ENCODE measurements around the gene GM2A. TPM values are rescaled to one million over a fixed set of nuclear protein-coding genes. Genes with fewer than 3 reads are reported as not detected.

Gene GM2A
- total RNA-seq (2022) (27.6 and 28.0 TPM in 2 replicates), Bru-seq, nascent RNA (percentile 57 among the genes with signal in this experiment), BruChase-seq, experiment 1, labeled RNA remaining after a 2-hour chase (percentile 69 among the genes with signal in this experiment), BruChase-seq, experiment 2, labeled RNA remaining after a 6-hour chase (percentile 87 among the genes with signal in this experiment)
- long read RNA-seq, transcript GM2A-201 (4 exons, 3,896 nt), result major isoform, 25 of 28 reads
- long read RNA-seq, partial matches to known transcripts, result 1 of 28 reads
- long read RNA-seq, other reads (novel, unspliced or antisense), result 2 of 28 reads

DNA sequence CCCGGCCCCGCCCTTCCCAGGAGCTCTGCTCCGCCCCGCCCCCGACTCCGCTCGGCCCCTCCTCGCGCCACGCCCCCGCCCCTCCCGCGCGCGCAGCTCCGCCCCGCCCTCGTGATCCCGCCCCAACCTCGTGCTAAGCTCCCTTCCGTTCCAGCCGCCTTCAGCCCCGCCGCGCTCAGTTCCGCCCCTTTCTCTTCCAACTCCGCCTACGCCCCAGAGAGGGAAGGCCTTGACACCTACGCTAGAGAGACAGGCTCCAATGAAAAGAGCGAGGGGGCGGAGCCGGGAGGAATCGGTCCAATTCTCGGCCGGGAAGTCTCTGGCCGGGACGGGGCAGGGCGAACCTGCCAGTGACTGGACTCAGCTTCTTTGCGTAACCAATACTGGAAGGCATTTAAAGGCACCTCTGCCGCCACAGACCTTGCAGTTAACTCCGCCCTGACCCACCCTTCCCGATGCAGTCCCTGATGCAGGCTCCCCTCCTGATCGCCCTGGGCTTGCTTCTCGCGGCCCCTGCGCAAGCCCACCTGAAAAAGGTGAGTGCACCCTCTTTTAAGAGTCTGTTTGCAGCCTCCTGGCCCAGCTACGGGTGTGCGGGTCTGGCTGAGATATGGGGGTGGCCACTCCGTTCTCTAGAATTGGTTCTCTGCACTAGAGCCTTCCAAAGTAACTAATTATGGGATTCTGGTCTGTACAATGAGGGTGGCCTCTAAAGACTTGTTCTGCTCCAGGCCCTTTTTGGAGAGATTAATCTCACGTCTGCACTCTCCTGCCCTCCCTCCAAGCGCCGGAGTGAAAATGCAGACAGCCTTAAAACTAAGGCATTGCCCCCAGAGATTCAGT lies at the start of gene GM2A:
Gene GM2A, plus strand, starts transcription at position 424 of the 843 bp plus-strand sequence. Its CDS starts 32 bp downstream, at position 456.
- TSS peak; percentile 79 for BruUV-seq (replicated peaks)
- peak within 1 kb of the TSS; percentile 76 for H3K4me3 Mint-ChIP-seq (ENCODE audit: unreplicated experiment)
- ChIA-PET POLR2A (interaction anchor here (0.6 to 1.2 kb wide), 11 partner anchors 21 to 519 kb away, joined by 3 to 17 read pairs (median 4); partner anchors contain the start of genes CCDC69, DCTN4, GPX3 and SLC36A1), CTCF (interaction anchor here (0.5 to 1.8 kb wide), 16 partner anchors 14 to 1878 kb away, joined by 3 to 19 read pairs (median 6); partner anchors contain the start of genes RBM22 and SLC36A1)
- peaks cover 11% of the 10 kb centered on the region for H3K36me3 Mint-ChIP-seq (ENCODE audit: insufficient read depth, unreplicated experiment)
- H3K9me3 Mint-ChIP-seq (ENCODE audit: unreplicated experiment), result no peaks in the 10 kb centered on the region
- Histone ChIP-seq H3K4me1 (peaks cover 16% of the 10 kb centered on the region), H3K27me3 (replicated peaks; ENCODE audit: control insufficient read depth, insufficient read depth, low read length) (no peaks in the 10 kb centered on the region), H3K36me3 (ENCODE audit: control insufficient read depth, insufficient read depth, low read length) (no peaks in the 10 kb centered on the region), H3K9me3 (no peaks in the 10 kb centered on the region), H3K4me3 (ENCODE audit: low read depth, low read length) (peak within 1 kb of the TSS; percentile 76)
- H3K27ac Mint-ChIP-seq (ENCODE audit: unreplicated experiment), result peak within 1 kb of the TSS; percentile 50
- peak; percentile 99 to 100 for DNase-seq
- TF ChIP-seq, protein P1, sequence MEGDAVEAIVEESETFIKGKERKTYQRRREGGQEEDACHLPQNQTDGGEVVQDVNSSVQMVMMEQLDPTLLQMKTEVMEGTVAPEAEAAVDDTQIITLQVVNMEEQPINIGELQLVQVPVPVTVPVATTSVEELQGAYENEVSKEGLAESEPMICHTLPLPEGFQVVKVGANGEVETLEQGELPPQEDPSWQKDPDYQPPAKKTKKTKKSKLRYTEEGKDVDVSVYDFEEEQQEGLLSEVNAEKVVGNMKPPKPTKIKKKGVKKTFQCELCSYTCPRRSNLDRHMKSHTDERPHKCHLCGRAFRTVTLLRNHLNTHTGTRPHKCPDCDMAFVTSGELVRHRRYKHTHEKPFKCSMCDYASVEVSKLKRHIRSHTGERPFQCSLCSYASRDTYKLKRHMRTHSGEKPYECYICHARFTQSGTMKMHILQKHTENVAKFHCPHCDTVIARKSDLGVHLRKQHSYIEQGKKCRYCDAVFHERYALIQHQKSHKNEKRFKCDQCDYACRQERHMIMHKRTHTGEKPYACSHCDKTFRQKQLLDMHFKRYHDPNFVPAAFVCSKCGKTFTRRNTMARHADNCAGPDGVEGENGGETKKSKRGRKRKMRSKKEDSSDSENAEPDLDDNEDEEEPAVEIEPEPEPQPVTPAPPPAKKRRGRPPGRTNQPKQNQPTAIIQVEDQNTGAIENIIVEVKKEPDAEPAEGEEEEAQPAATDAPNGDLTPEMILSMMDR (IDR thresholded peaks at IDR 0.05; ENCODE audit: insufficient read depth in 1 of 2, low read depth in 1 of 2, low read length in 1 of 2, severe bottlenecking in 1 of 2, unreplicated experiment in 1 of 2), result no peak
- no peaks in the 10 kb centered on the region for H3K27me3 Mint-ChIP-seq (ENCODE audit: insufficient read depth, unreplicated experiment)
- intact Hi-C loops (cut with micrococcal nuclease; ENCODE audit: unreplicated experiment), result loop anchor here (1.0 to 5.0 kb wide), 3 partner anchors 45 to 519 kb away; partner anchors contain the start of gene G3BP1
- H3K4me1 Mint-ChIP-seq (ENCODE audit: low read depth, unreplicated experiment), result peaks cover 23% of the 10 kb centered on the region

DNA sequence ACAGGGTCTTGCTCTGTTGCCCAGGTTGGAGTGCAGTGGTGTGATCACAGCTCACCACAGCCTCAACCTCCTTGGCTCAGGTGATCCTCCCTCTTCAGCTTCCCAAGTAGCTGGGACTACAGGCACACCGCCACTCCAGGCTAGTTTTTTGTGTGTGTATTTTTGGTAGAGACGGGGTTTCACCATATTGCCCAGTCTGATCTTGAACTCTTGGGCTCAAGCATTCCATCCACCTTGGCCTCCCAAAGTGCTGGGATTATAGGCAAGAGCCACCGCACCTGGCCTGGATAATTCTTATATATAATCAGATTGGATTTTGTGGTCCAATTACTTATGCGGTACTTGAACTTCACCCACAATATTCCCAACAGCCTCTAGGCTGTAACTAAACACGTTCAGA lies 48.9 kb upstream of the GM2A start:
- no peak overlapping the region for H3K27ac Mint-ChIP-seq (ENCODE audit: unreplicated experiment)
- H3K27me3 Mint-ChIP-seq (ENCODE audit: insufficient read depth, unreplicated experiment), result no peaks in the 10 kb centered on the region
- H3K36me3 Mint-ChIP-seq (ENCODE audit: insufficient read depth, unreplicated experiment), result no peaks in the 10 kb centered on the region
- Histone ChIP-seq H3K4me3 (ENCODE audit: low read depth, low read length) (no peak overlapping the region), H3K4me1 (no peaks in the 10 kb centered on the region), H3K27me3 (replicated peaks; ENCODE audit: control insufficient read depth, insufficient read depth, low read length) (no peaks in the 10 kb centered on the region), H3K9me3 (no peaks in the 10 kb centered on the region), H3K36me3 (ENCODE audit: control insufficient read depth, insufficient read depth, low read length) (no peaks in the 10 kb centered on the region)
- intact Hi-C loops (cut with micrococcal nuclease; ENCODE audit: unreplicated experiment), result no loop called here
- H3K4me1 Mint-ChIP-seq (ENCODE audit: low read depth, unreplicated experiment), result no peaks in the 10 kb centered on the region
- H3K4me3 Mint-ChIP-seq (ENCODE audit: unreplicated experiment), result no peak overlapping the region
- no peaks in the 10 kb centered on the region for H3K9me3 Mint-ChIP-seq (ENCODE audit: unreplicated experiment)
- BruUV-seq (replicated peaks), result no TSS peak
- TF ChIP-seq, protein P1 (IDR thresholded peaks at IDR 0.05; ENCODE audit: insufficient read depth in 1 of 2, low read depth in 1 of 2, low read length in 1 of 2, severe bottlenecking in 1 of 2, unreplicated experiment in 1 of 2), result no peak
- peak in 1 of 2 experiments; percentile 14 for DNase-seq
- CTCF ChIA-PET, result interaction anchor here (0.7 kb wide), 1 partner anchor 768 kb away, joined by 4 read pairs; no protein-coding TSS in a partner anchor
- POLR2A ChIA-PET, result interaction anchor here (0.6 kb wide), 1 partner anchor 17 kb away, joined by 3 read pairs; no protein-coding TSS in a partner anchor

DNA sequence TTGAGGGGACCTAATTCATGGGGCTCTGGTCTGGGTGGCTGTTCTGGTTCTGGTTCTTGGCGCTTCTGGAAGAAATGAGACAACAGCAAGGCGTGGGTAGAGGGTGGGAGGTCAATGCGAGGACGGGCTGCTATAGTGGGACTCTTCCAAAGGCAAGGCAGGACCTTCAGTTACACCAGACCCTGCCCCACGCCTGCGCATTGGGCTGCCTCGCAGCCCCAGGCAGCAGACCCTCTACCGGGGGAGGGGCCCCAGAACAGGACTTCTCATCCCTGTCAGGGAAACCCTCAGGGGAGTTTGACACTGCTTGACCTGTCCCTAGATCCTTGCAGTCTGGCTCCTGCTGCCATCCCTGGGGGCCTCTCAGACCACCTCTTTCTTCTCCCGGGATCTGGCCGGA lies 47.6 kb upstream of the GM2A start:
- H3K27me3 Mint-ChIP-seq (ENCODE audit: insufficient read depth, unreplicated experiment), result no peaks in the 10 kb centered on the region
- Histone ChIP-seq H3K36me3 (ENCODE audit: control insufficient read depth, insufficient read depth, low read length) (no peaks in the 10 kb centered on the region), H3K9me3 (no peaks in the 10 kb centered on the region), H3K27me3 (replicated peaks; ENCODE audit: control insufficient read depth, insufficient read depth, low read length) (no peaks in the 10 kb centered on the region), H3K4me3 (ENCODE audit: low read depth, low read length) (no peak overlapping the region), H3K4me1 (no peaks in the 10 kb centered on the region)
- TF ChIP-seq, protein P1 (IDR thresholded peaks at IDR 0.05; ENCODE audit: insufficient read depth in 1 of 2, low read depth in 1 of 2, low read length in 1 of 2, severe bottlenecking in 1 of 2, unreplicated experiment in 1 of 2), result no peak
- BruUV-seq (replicated peaks), result no TSS peak
- ChIA-PET CTCF (no interaction called here), POLR2A (no interaction called here)
- H3K36me3 Mint-ChIP-seq (ENCODE audit: insufficient read depth, unreplicated experiment), result no peaks in the 10 kb centered on the region
- intact Hi-C loops (cut with micrococcal nuclease; ENCODE audit: unreplicated experiment), result no loop called here
- H3K27ac Mint-ChIP-seq (ENCODE audit: unreplicated experiment), result no peak overlapping the region
- H3K4me1 Mint-ChIP-seq (ENCODE audit: low read depth, unreplicated experiment), result no peaks in the 10 kb centered on the region
- DNase-seq, result peak in 1 of 2 experiments; percentile 21
- no peaks in the 10 kb centered on the region for H3K9me3 Mint-ChIP-seq (ENCODE audit: unreplicated experiment)
- no peak overlapping the region for H3K4me3 Mint-ChIP-seq (ENCODE audit: unreplicated experiment)
